Measurements from ENCODE around the gene CPED1. TPM values are rescaled to one million over a fixed set of nuclear protein-coding genes. Genes with fewer than 3 reads are reported as not detected.
"Not testable (repeated sequence)": the region's sequence is repeated elsewhere in the genome, so short reads cannot be mapped to it uniquely, and the experiment has no call there.

The CPED1 gene
- total RNA-seq, 1 donor from 2014 or later: 0.09 TPM

DNA sequence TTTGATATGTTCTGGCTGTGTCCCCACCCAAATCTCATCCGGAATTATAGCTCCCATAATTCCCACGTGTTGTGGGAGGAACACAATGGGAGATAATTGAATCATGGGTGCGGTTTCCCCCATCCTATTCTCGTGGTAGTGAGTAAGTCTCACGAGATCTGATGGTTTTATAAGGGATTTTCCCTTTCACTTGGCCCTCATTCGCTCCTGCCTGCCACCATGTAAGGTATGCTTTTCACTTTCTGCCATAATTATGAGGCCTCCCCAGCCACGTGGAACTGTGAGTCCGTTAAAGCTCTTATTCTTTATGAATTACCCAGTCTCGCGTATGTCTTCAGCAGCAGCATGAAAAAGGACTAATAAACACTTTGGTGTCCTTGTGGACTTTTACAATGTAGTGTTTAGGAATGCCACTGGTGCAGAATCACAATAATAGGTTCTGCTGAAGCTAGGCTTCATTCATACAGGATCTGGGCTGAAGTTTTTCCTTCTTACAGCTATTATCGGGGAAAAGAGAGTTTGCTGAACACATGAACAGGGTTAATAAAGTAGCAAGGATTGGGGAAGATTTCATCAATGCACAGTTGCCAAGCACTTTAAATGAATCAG, 74.3 kb downstream of the CPED1 start:
- Mint-ChIP-seq H3K27me3 (no peaks in the 10 kb centered on the region), H3K4me1 (no peaks in the 10 kb centered on the region), H3K4me3 (no peak overlapping the region), H3K36me3 (ENCODE audit: low read depth) (no peaks in the 10 kb centered on the region), H3K27ac (no peak overlapping the region), H3K9me3 (no peaks in the 10 kb centered on the region)
- intact Hi-C loops (cut with micrococcal nuclease): no loop called here
- ChIA-PET CTCF (no interaction called here), POLR2A (no interaction called here)
- DNase-seq (no peak), ATAC-seq (ENCODE audit: low read depth) (no peak)
- TF ChIP-seq, protein P1, sequence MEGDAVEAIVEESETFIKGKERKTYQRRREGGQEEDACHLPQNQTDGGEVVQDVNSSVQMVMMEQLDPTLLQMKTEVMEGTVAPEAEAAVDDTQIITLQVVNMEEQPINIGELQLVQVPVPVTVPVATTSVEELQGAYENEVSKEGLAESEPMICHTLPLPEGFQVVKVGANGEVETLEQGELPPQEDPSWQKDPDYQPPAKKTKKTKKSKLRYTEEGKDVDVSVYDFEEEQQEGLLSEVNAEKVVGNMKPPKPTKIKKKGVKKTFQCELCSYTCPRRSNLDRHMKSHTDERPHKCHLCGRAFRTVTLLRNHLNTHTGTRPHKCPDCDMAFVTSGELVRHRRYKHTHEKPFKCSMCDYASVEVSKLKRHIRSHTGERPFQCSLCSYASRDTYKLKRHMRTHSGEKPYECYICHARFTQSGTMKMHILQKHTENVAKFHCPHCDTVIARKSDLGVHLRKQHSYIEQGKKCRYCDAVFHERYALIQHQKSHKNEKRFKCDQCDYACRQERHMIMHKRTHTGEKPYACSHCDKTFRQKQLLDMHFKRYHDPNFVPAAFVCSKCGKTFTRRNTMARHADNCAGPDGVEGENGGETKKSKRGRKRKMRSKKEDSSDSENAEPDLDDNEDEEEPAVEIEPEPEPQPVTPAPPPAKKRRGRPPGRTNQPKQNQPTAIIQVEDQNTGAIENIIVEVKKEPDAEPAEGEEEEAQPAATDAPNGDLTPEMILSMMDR (IDR thresholded peaks at IDR 0.05): no peak

DNA sequence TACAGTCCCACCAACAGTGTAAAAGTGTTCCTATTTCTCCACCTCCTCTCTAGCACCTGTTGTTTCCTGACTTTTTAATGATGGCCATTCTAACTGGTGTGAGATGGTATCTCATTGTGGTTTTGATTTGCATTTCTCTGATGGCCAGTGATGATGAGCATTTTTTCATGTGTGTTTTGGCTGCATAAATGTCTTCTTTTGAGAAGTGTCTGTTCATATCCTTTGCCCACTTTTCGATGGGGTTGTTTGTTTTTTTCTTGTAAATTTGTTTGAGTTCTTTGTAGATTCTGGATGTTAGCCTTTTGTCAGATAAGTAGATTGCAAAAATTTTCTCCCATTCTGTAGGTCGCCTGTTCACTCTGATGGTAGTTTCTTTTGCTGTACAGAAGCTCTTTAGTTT, 79.2 kb downstream of the CPED1 start:
- H3K4me3 Mint-ChIP-seq; H3K9me3 Mint-ChIP-seq; POLR2A ChIA-PET; intact Hi-C loops (cut with micrococcal nuclease); H3K4me1 Mint-ChIP-seq; CTCF ChIA-PET; H3K27ac Mint-ChIP-seq; DNase-seq; ATAC-seq (ENCODE audit: low read depth); H3K27me3 Mint-ChIP-seq; H3K36me3 Mint-ChIP-seq (ENCODE audit: low read depth): not testable (repeated sequence)

DNA sequence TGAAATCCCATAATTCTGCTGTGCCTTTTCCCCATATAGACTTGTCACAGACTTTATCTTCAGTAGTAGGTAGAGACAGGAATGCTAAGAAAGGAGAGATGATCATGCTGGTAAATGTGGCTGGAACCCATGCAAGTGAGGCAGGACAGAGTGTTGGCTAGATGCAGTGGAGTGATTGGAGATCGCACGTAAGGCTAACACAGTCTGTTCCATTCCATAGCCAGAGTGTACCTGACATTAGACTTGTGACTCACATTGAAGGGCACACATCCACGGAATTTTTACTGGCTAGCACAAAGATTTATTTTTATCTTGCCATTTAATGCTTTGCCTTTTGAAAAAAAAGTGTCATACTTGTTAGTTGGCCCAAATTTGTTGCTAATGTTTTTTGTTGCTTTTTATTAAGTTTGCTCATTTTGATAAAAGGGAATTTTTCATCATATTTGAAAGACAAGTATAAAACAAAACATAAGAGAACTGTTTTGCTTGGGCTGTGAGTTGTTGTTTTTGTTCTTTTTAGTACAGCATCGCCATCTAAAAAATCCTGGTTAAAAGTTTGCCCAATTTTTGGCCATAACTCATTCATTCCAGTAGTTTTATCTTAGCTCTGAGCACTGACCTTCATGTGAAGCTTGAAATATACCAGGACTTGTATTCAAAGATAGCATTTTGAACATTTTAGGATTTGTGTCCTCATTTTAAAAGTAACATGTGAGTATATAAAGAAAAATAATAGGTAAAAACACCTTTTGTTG, 81.0 kb downstream of the CPED1 start:
- ChIA-PET POLR2A (interaction anchor here (0.6 kb wide), 1 partner anchor 119 kb away, joined by 6 read pairs; the partner anchor contains the start of gene ING3), CTCF (interaction anchor here (1.0 kb wide), 1 partner anchor 12 kb away, joined by 3 read pairs; no protein-coding TSS in a partner anchor)
- DNase-seq (no peak), ATAC-seq (ENCODE audit: low read depth) (no peak)
- Mint-ChIP-seq H3K4me1 (no peaks in the 10 kb centered on the region), H3K27me3 (no peaks in the 10 kb centered on the region), H3K27ac (no peak overlapping the region), H3K36me3 (ENCODE audit: low read depth) (no peaks in the 10 kb centered on the region), H3K9me3 (no peaks in the 10 kb centered on the region), H3K4me3 (no peak overlapping the region)
- TF ChIP-seq, protein P1 (IDR thresholded peaks at IDR 0.05): no peak
- intact Hi-C loops (cut with micrococcal nuclease): no loop called here

DNA sequence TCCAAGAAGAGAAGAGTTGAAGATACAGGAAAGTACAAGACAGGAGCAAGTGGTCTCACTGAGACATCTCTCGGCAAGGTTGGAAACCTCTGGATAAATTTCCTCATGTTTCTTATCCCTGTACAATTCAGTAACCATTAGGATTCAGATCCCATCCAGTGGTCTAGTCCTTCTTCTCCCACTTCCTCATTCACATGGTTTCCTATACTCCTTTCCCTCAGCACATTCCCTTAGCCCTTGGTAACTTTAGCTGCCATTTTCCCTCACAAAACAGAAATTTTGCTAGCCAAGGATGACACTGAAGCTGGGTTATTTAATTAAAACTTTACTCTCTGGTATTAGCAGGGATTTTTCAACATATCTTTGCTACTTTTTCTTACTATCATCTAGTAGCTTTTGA, 82.6 kb downstream of the CPED1 start:
- intact Hi-C loops (cut with micrococcal nuclease): no loop called here
- Mint-ChIP-seq H3K27ac (no peak overlapping the region), H3K27me3 (no peaks in the 10 kb centered on the region), H3K4me3 (no peak overlapping the region), H3K36me3 (ENCODE audit: low read depth) (no peaks in the 10 kb centered on the region), H3K4me1 (no peaks in the 10 kb centered on the region), H3K9me3 (no peaks in the 10 kb centered on the region)
- ChIA-PET CTCF (no interaction called here), POLR2A (no interaction called here)
- no peak for ATAC-seq (ENCODE audit: low read depth)
- no peak for DNase-seq
- TF ChIP-seq, protein P1 (IDR thresholded peaks at IDR 0.05): no peak

DNA sequence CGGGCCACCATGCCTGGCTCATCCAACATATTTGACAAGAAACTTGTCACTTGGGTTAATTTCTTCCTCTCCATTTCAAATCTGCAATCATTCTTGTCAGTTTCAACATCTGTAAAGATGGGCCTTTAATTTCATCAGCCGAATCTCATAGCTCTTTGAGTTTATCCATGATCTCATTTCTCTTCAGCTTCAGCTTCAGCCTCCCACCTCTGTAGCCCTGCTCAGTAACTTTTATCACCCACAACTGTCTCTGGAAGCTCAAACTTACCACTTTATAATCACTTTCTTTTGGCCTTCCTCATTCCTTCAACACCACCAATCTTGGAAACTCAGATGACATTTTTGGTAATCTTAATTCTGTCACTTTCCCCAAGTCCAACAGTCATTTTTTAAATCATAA, 83.2 kb downstream of the CPED1 start:
- TF ChIP-seq, protein P1 (IDR thresholded peaks at IDR 0.05): no peak
- no peaks in the 10 kb centered on the region for H3K36me3 Mint-ChIP-seq (ENCODE audit: low read depth)
- intact Hi-C loops (cut with micrococcal nuclease): no loop called here
- H3K27me3 Mint-ChIP-seq: no peaks in the 10 kb centered on the region
- no peak overlapping the region for H3K27ac Mint-ChIP-seq
- DNase-seq (no peak), ATAC-seq (ENCODE audit: low read depth) (no peak)
- ChIA-PET POLR2A (no interaction called here), CTCF (no interaction called here)
- no peaks in the 10 kb centered on the region for H3K4me1 Mint-ChIP-seq
- H3K4me3 Mint-ChIP-seq: no peak overlapping the region
- no peaks in the 10 kb centered on the region for H3K9me3 Mint-ChIP-seq
